Measurements from ENCODE around the gene HDAC4.

- no peak for TF ChIP-seq CTCF (conservative IDR thresholded peaks at IDR 0.05; ENCODE audit: low read length)
- no peak for TF ChIP-seq EZH2phosphoT487 (IDR thresholded peaks at IDR 0.05; ENCODE audit: borderline replicate concordance)
These were observed 108.3 kb downstream of the HDAC4 start for GRCh38 chr2:239292531-239292930.

All from Loucy (cell line).